Measurements from ENCODE around the gene WFIKKN2. TPM values are rescaled to one million over a fixed set of nuclear protein-coding genes. Genes with fewer than 3 reads are reported as not detected.
A peak's percentile ranks its signal among the peaks of the same experiment; 100 is the strongest.

WFIKKN2 gene
- total RNA-seq, 2 donors from 2014 or later = 0.06 to 0.08 TPM

DNA sequence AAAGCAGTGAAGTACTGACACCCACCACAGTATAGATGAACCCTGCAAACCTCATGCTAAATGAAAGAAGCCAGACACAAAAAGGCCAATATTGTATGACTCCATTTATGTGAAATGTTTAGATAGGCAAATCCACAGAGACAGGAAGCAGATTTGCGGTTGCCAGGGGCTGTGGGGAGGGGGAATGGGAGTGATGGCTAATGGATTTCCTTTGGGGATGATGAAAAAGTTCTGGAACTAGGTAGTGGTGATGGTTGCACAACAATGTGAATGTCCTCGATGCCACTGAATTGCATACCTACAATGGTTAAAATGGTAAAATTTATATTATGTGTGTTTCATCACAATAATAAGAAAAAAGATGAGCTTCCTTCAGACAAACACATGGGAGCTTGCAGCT lies 28.4 kb upstream of the WFIKKN2 start:
- DNase-seq (no peak), ATAC-seq (no peak)
- intact Hi-C loops (cut with DNase I, micrococcal nuclease) = no loop called here

DNA sequence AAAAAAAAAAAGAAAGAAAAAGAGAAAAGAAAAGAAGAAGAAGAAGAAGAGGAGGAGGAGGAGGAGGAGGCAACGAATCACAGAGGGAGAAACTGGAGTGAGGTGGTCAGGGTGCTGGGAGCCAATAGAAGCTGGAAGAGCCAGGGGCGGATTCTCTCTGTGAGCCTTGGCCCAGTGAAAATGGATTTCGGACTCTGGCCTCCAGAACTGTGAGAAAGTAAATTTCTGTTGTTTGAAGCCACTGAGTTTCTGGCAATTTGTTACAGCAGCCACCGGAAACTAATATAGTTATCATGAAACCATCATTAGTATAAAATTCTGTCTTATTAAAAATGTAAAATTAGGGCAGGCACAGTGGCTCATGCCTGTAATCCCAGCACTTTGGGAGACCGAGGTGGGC lies 27.7 kb upstream of the WFIKKN2 start:
- DNase-seq = no peak
- ATAC-seq = no peak
- intact Hi-C loops (cut with DNase I, micrococcal nuclease) = no loop called here

DNA sequence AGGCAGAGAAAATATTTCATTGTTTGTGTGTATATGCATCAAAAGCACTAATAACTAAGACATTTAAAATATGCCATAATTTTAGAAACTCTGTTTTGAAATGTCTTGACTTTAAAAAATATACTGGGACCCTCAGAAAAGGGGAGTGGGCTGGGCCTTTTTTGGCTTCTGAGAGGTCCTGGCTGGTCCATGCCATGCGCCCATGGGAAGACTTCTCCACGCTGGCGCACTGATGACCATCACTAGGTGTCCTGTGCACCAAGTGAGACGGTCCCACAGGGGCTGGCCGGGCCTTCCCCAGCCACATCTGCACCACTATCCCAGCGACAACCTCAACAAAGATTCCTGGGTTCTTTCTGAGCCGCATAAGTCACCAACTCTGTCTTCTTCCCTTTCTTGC lies 27.0 kb upstream of the WFIKKN2 start:
- intact Hi-C loops (cut with DNase I, micrococcal nuclease) = no loop called here
- no peak for ATAC-seq
- no peak for DNase-seq

DNA sequence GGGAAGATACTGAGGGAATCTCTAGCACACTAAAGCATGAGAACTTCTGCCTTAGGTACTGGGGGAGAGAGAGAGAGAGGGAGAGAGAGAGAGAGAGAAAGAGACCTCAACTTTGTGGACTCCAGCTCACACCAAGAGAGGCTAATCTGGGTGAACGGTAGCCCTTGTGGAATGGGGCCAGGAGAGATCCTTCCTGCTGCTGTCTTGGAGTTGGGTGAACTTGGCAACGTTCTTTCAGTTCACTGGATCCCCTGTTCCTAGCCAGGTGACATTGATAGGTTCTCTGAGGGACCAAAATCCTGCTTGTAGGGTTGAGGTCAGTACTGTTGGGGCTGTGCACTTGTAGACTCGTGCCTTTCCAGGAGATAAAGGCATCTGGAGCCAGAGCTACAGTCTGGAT lies 26.5 kb upstream of the WFIKKN2 start:
- intact Hi-C loops (cut with DNase I, micrococcal nuclease) = no loop called here
- ATAC-seq (no peak), DNase-seq (no peak)

DNA sequence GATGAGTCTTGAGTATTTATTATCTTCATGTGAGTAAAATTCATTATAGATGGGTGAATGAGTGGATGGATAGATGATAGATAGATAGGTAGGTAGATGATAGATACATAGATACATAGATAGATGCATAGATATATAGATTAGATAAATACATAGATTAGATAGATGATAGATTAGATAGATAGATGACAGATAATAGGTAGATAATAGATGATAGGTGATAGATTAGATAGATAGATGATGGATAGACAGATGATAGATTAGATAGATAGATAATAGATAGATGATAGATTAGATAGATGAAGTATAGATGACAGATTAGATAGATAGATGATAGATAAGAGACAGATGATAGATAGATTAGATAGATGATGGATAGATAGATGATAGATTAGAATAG lies 21.8 kb upstream of the WFIKKN2 start:
- intact Hi-C loops (cut with DNase I, micrococcal nuclease) = no loop called here
- ATAC-seq = no peak
- no peak for DNase-seq

DNA sequence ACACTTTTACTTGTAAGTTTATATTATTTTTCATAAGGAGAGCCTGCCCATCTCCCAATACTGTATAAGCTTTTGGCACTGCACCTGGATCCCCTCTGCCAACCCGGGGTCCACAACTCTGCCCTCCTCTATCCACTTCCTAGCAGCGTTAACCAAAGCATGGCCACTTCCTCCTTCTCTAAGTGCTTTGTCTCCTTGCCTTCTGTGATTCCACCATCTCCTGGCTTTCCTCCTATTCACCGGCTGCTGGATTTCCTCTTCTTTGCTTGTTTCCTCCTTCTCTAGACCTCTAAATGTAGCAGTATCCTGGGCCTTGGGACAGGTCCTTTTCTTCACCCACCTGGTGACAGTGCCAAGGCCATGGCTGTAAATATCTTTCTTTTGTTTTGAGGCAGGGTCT lies 20.0 kb upstream of the WFIKKN2 start:
- intact Hi-C loops (cut with DNase I, micrococcal nuclease) = no loop called here
- DNase-seq (no peak), ATAC-seq (no peak)

DNA sequence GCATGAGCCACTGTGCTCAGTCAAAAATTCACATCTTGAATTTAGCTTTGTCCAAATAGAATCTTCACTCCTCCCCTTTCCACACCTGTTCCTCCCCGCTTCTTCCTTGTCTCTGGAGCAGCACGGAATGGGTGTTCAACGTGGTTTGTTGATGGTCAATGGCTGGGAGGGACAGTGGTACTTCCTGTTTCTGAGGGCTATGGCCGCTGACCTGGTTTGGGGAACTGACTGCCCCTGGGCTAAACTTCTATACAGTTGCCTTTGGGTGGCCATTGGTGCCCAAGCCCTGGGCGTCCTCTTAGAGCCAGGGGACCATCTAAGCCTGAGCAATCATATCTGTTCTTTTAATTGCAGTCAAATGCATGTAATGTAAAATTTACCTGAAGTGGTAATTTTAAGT lies 19.1 kb upstream of the WFIKKN2 start:
- DNase-seq (no peak), ATAC-seq (no peak)
- intact Hi-C loops (cut with DNase I, micrococcal nuclease) = no loop called here

DNA sequence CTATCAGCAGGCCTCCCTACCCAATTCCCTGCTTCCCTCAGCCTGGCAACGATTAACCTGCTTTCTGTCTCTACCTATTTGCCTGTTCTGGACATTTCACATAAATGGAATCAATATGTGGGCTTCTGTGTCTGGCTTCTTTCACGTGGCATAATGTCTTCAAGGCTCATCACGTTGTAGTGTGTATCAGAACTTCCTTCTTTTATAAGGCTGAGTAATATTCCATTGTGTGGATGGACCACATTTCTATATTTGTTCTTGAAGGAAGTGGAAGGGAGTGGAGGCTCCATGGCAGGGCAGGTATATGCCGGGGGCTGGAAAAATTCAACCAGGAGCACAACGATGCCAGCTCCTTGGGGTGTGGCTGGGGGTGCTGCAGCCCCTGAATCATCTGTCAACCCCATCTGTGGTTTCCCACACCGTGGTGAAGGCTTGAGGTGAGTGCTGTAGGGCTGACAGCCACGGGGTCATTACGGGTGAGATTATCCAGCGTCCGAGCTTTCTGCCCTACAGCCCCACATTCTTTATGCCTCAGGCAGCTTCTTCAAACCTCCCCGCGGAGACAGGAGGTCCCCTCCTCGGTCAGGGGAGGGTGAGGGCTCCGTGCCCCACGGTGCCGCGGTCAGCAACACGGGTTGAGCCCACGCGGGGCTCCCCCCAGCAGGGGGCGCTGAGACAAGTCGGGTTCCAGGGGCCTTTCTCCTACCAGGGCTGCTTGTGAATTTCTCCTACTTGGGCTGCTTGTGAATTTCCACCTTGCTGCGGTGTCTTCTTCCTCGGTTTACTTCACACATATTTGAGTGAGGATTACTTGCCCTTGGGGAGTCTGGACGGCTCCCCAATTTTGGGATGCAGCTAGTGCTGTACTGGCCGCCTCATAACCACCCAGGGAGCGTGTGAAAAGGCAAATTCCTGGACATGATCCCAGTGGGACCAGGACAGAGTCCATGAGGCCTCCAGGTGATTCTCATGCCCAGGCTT lies 18.3 kb upstream of the WFIKKN2 start:
- intact Hi-C loops (cut with DNase I, micrococcal nuclease) = no loop called here

DNA sequence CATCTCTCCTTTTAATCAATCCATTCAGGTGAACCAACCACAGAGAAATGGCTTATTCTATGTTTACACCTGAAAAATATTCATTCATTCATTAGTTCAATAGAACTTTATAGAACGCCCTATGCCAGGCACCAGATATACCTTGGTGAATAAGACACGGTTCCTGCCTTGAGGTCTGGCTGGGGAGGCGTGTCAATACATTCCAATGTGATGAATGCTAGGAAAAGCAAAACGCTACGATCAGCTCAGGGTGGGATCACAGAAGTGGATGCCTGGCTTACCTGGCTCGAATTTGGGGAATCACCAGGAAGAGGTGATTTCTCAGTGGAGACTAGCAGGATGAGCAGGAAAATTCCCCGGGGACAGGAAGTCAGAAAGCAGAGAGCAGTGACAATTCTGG lies 17.5 kb upstream of the WFIKKN2 start:
- DNase-seq (no peak), ATAC-seq (no peak)
- intact Hi-C loops (cut with DNase I, micrococcal nuclease) = no loop called here

More for the DNA sequence above, 18.3 kb upstream of the WFIKKN2 start:
- ATAC-seq = peak; percentile 79
- peak in 1 of 2 donors; percentile 66 for DNase-seq

DNA sequence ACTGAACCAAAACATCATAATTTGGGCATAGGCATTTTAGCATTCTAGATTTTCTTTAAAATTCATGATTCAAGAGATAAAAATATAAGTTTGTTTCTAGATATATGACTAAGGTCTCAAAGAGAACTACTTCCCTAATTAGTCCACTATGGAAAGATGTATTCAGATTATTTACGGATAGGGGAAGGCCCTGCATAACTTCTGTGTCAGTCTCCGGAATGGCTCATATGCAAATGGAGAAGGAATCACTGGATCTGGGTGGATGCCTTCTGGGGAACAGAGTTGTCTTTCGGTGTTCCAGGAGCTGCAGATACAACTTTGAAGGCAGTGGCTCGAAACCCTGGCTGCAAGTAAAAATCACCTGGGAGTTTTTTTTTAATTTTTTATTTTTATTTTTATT lies 17.1 kb upstream of the WFIKKN2 start:
- ATAC-seq = no peak
- DNase-seq = no peak
- intact Hi-C loops (cut with DNase I, micrococcal nuclease) = no loop called here

DNA sequence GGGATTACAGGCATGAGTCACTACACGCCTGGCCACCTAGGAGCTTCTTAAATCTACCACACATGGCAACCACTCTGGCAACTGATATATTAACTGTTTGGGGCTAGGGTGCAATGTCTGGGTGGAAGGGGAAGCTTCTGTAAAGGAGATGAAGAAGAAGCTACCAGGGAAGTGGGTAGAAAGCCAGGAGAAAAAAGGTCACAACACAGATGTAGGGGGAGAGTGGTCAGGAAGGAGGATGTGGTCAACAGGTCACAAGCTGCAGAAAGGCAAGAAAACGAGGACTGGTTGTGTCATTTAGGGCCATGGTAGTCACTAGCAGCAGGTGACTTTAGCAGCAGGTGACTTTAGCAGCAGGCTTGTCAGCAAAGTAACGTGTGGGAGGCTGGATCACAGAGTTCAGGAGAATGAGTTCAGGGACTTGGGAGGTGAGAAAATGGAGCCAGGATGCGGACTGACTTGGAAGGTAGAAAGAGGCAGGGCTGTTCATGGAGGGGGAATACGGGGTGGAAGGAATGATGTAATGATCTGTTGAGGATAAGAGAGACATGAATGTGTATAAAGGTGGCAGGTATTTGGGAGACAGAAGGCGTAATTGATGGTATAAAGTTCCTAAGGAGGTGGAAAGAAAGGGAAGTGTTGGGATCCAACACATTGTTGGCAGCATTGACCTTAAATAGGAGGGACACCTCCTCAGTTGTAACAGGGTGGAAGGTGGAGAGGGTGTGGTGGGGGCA lies 16.3 kb upstream of the WFIKKN2 start:
- ATAC-seq (no peak), DNase-seq (no peak)
- intact Hi-C loops (cut with DNase I, micrococcal nuclease) = no loop called here

DNA sequence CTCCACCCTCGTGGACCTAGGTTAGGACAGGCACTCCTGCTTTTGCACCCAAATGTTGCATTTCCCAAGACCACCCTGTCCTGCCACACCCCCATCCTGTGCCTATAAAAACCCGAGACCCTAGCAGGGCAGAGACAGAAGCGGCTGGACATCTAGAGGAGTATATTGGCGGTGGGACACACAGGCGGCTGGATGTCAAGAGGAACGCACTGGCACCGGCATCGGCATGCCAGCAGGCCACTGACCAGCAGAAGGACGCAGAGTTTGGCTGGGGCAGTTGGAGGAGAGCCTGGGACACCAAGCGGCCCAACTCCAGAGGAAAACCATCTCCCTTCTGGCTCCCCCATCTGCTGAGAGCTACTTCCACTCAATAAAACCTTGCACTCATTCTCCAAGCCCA lies 14.7 kb upstream of the WFIKKN2 start:
- intact Hi-C loops (cut with DNase I, micrococcal nuclease) = no loop called here
- ATAC-seq (no peak), DNase-seq (no peak)

DNA sequence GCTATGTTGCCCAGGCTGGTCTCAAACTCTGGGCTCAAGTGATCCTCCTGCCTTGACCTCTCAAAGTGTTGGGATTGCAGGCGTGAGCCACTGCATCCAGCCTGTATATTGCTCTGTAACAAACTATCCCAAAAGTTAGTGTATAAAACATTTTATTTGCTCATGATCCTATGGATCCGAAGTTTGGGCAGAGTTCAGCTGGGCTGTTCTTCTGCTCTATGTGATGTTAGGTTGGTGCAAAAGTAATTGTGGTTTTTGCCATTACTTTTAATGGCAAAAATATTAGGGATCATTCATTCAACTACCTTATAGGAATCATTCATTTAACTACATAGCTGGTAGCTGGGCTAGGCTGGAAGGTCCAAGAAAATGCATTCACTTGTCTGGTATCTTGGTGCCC lies 12.8 kb upstream of the WFIKKN2 start:
- DNase-seq (no peak), ATAC-seq (no peak)
- intact Hi-C loops (cut with DNase I, micrococcal nuclease) = no loop called here

DNA sequence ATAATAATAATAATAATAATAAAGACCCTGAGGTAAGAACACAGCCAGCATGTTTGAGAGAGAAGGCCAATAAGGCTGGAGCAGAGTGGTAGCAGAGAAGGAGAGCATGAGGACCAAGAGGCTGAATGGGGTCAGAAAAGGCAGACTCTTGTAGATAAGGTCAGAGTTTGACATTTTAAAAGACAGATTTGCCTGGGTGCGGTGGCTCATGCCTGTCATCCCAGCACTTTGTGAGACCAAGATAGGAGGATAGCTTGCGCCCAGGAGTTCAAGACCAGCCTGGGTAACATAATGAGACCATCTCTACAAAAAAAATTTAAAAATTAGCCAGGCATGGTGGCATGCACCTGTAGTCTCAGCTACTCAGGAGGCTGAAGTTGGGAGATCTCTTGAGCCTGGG lies 11.0 kb upstream of the WFIKKN2 start:
- ATAC-seq (no peak), DNase-seq (no peak)
- intact Hi-C loops (cut with DNase I, micrococcal nuclease) = no loop called here

DNA sequence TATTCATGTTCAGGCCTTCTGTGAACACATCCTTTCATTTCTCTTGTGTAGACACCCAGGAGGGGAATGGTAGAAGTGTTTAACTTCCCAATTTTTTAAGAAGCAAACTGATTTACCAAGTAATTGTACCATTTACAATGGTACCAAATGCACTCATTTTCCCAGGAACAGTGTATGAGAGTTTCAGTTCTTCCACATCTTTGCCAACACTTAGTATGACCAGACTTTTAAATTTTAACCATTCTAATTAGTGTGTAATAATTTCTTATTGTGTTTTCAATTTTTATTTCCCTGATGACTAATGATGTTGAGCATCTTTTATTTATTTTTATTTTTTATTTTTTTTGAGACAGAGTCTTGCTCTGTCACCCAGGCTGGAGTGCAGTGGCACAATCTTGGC lies 10.2 kb upstream of the WFIKKN2 start:
- DNase-seq (no peak), ATAC-seq (no peak)
- intact Hi-C loops (cut with DNase I, micrococcal nuclease) = no loop called here

DNA sequence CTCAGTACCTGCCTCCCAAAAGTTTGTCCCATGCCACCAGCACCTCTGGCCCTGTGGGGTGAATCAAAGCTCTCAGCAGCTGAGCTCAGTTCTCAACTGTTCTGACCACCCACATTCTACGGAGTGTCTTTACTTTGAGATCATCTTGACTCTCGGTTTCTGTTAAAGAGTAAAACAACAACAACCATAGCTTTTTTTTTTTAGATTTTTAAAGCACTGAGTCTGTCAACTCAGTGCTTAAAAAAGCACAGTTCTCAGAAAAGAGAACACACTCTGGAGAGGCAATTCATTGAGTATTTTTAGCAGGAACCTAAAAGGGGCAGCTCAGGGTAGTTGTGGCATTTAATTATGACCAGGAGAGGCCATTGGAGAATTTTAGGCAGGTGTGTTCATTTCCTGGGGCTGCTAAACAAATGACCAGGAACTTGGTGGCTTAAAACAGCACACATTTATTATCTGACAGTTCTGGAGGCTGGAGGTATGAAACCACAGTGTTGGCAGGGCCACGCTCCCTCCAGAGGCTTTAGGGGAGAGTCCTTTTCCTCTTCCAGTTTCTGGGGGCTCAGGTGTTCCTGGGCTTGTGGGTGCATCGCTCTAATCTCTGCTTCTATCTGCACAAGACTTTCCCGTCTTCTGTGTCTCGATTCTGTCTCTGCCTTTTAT lies 6.7 kb upstream of the WFIKKN2 start:
- intact Hi-C loops (cut with DNase I, micrococcal nuclease) = no loop called here
- DNase-seq (no peak), ATAC-seq (peak; percentile 46)

DNA sequence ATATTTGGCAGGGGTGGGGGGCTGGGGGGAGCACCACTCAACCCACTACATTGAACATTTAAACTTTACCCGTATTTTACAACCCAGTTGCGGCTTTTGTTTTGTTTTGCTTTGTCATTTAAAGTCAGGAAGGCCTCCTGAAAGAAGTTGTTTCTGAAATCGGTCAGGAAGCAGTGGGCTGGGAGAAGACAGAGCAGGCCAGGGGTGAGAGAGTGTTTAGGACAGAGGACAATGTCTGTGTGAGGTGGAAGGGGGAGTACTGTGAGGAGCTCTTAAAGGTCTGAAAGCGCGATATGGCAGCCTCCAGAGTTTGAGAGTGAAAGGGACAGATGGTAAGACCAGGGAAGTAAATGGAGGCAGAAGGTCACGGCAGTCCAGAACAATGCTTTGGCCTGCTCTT lies 6.1 kb upstream of the WFIKKN2 start:
- DNase-seq (no peak), ATAC-seq (no peak)
- intact Hi-C loops (cut with DNase I, micrococcal nuclease) = no loop called here

DNA sequence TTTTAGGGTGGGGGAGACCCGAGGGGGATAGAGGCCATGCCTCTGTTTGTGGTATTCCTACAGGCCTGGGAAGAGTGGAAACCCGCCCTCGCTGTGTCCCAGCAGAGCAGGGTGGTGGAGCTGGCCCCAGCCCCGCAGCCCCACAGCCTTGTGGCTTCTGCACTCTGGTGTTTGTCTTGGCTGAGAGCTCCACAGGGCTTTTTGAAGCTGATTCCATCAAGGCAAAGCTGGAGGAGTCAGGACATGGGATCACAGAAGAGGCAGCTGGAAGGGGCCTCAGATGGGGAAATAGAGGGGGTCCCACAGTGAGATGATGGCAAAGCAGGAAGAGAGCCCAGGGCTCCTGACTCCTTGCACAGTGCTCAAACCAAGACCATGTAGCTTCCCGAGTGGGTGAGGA lies 5.0 kb upstream of the WFIKKN2 start:
- no peak for ATAC-seq
- intact Hi-C loops (cut with DNase I, micrococcal nuclease) = loop anchor here in 1 of 2 donors (10.0 kb wide), 1 partner anchor 286 kb away; the partner anchor contains the start of gene SPATA20
- DNase-seq = no peak

DNA sequence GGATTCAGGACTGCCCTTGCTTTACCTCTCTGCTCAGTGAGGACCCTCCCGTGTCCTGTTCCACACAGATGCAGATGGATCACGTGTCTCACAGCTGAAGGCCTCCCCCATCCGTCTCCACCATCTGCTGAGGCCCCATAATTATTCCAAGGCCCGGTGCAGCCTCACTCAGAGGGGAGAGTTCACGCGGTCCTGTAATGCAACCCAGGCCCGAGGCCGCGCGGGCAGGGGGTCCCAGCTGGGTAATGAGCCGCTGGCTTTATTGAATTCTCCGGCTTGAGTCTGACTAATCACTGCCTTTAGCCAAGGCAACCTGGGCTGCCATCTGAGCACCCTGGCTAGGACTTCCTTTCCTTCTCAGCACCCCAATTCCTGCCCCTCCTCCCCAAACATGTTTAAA lies 4.4 kb upstream of the WFIKKN2 start:
- no peak for DNase-seq

More for the DNA sequence above, 4.4 kb upstream of the WFIKKN2 start:
- ATAC-seq = no peak
- intact Hi-C loops (cut with DNase I, micrococcal nuclease) = loop anchor here in 1 of 2 donors (10.0 kb wide), 1 partner anchor 286 kb away; the partner anchor contains the start of gene SPATA20
